ENCODE results near the gene GP5.

The GP5 gene

DNA sequence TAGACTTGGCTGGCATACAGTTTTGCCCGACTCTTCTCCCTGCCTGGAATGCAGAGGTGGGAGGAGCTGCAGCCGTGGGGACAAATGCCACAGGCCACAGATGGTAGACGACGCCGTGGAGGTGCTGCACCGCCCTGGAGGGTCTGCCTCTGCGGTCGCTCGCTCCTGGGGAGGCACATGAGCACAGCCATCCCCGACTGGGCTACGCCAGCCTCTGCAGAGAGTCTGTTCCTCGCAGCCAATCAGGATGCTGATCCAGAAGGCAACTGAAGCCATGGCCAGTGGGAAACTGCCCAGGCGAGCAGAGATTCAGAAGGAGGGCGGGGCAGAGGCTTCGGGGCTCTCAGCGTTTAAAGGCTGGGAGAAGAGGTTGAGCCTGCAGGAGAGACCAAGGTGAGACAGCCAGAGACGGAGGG is 17.6 kb downstream of the GP5 start:
- DNase-seq: peak in 9 of 42 donors; percentile 15 to 49 (median 34)

DNA sequence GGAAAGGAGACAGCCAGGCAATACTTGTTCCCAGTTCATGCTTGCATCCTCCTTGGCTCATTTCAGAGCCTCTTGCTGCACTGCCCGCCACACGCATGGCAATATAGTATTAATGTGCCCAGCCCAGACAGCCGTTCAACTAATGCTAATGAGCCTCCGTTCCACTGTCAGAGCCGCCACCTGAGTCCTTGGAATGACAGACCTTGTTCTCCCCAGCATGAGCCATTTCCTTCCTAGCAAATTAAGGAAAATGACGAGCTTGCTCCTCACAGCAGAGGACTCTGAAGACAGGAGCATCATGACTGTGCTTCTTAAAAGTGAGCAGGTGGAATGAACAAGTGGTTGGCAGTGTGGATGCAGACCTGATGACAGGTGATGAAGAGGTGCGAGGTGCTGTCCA is 18.7 kb downstream of the GP5 start:
- intact Hi-C loops (cut with DNase I): no loop called here
- DNase-seq: no peak

More for the DNA sequence above, 17.6 kb downstream of the GP5 start:
- intact Hi-C loops (cut with DNase I): no loop called here

DNA sequence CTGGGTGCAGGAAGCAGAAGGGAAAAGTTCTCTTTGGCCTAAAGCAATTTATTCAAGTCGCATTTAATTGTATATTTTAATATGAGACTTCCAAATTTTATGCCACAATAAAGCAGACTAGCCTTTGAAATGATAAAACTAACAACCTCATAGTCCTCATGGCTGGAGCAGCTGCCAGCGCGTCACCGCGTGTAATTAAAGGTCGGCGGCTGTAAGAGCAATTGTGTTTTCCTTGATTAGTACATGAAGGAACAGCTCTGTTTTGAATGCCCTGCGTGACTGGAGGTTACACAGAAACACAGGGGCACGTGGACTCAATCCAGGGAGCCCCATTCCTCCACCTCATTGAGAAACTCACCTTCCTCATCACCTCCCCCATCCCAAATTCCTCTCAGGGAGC is 19.4 kb downstream of the GP5 start:
- intact Hi-C loops (cut with DNase I): no loop called here
- DNase-seq: no peak

DNA sequence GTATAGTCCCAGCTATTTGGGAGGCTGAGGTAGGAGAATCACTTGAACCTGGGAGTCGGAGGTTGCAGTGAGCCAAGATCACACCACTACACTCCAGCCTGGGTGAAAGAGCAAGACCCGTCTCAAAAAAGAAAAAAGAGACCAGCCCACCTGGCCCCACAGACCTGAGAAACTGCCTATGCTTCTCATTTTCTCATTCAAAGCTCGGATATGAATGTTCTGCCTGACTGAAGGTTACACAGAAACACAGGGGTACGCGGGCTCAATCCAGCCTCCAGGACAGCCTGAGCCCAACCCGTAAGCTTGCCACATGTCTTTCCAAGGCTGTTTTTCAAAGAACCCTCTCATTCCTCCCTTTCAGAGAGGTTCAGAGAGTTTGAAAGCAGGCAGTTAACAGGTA is 19.8 kb downstream of the GP5 start:
- intact Hi-C loops (cut with DNase I): no loop called here
- no peak for DNase-seq

DNA sequence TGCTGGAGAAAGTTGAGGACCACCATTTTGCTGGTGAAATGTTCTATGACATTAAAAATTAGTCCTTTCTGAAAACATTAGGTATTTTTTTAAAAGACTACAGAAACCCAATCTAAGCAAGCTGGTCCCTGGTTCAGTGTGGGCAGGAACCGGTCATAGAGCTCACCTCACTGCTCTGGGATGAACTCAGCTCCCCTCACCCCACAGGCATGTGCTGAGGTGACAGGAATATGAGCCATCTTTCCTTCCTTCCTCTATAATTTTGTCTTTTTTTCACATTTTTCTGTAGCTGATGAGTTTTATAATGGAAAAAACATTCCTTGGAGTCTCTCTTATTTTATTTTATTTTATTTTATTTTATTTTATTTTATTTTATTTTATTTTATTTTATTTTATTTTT is 21.4 kb downstream of the GP5 start:
- no peak for DNase-seq
- intact Hi-C loops (cut with DNase I): no loop called here

DNA sequence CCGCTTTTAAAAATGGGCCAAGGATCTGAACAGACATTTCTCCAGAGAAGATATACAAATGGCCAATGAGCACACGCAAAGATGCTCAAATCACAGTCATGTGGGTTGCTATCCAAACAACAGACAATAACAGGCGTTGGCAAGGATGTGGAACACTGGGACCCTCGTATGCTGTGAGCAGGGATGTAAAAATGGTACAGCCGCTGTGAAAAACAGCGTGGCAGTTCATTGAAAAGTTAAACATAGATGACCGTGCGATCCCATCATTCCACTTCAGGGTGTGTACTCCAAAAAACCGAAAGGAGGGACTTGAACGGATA is 22.9 kb downstream of the GP5 start:
- intact Hi-C loops (cut with DNase I): no loop called here
- no peak for DNase-seq

DNA sequence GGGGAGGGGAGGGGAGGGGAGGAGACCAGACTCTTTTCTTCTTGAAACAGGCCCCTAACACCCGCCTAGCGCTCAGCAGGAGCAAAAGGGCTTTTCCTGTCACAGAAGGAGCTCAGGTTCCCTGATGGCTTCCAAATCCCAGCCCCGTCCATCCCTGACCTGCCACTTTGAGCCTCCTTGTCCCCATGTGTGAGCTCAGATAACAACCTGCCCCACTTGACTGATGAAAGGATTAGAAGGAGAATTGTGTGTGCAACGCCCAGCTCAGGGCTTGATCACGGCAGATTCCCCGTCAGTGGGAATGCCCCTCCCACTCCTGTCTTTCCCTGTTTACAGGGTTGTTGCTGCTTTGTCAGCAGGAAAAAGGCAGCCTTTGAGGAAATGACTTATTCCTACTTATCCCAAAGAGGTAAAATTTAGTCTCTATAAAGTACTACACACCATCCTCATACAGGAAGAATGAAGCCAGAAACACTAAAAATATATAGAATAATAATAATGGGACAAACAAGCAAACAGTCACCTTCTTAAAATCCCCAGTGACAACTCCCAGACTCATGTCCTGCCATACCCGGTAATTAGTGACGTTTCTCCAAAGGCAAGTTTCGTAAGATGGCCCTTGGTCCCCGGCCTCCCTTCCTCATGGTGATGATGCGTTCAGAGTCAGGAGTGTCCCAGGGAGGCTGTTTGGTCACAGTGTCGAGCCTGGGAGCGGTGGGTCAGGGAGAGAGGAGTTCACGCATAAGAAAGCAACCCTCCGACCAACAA is 23.4 kb downstream of the GP5 start:
- intact Hi-C loops (cut with DNase I): no loop called here
- DNase-seq: no peak

DNA sequence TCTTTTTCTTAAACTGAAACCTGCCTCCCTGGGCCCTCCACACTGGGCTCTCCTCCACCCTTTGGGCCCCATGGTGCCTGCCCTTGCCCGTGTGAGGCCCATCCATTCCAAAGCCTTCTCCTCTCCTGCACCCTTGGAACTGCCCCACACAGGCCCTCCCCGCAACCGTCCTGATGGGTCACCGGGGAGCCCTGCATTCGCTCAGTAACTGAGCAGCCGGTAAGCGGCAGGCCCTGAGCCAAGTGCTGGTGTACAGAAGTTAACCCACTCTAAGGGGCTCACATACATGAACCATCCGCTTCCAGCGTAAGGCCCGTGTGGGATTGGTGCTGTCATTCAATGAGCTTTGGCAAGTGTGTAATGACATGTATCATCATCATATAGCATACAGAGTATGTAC is 24.1 kb downstream of the GP5 start:
- intact Hi-C loops (cut with DNase I): no loop called here
- no peak for DNase-seq

DNA sequence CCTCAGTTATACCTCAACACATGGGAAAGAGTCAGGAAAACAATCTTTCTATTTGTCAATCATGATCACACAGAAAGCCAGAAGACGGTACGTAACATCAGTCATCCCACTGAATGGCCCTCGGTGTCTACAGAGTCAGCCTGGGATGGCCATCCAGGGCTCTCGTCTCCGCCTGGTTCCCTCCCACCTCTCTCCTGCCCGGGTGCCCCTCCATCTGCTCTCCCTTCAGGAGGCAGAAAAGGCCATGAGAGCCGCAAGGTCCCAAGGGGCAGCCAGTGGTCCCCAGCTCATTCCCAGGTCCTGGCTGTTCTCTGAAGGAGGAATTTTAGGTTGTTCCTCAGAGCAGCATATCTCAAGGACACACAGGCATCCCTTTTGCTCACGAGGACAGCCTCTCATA is 25.2 kb downstream of the GP5 start:
- no peak for DNase-seq
- intact Hi-C loops (cut with DNase I): no loop called here

DNA sequence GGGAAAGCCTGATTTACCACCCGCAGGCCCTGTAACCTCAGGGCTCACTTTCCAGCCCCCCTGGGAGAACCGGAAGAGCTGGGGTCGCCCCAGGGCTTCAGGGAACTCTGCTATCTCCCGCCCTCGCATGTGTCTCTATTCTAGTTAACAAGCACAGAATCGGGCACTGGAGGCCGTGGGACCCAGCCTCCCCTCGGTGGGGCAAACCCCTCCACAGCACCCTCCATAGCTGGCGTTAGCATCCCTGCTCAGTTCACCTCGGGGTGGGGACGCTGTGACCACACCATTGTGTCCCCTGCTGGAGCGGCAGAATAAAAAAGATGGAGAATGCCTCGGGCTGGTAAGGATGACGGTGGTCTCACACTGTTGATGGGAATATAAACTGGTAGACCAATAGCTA is 26.0 kb downstream of the GP5 start:
- intact Hi-C loops (cut with DNase I): no loop called here
- no peak for DNase-seq

DNA sequence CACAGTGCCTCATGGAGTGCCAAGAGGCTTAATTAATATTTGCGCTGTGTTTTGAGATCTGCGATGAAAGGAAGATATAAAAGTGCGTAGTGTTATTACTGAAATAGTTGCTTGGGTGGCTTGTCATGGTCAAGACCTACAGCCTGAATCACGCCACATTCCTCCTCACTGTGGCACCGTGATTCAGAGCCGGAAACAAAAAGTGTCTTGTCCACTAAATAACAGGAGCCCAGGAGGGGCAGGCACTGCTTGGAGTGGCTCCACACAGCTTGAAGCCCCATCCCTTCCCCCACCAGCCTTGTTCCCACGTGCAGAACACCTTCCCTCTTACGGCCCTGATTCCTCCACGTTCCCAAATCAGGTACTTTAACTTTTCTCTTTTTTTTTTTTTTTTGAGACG is 28.3 kb downstream of the GP5 start:
- DNase-seq: no peak
- intact Hi-C loops (cut with DNase I): no loop called here

DNA sequence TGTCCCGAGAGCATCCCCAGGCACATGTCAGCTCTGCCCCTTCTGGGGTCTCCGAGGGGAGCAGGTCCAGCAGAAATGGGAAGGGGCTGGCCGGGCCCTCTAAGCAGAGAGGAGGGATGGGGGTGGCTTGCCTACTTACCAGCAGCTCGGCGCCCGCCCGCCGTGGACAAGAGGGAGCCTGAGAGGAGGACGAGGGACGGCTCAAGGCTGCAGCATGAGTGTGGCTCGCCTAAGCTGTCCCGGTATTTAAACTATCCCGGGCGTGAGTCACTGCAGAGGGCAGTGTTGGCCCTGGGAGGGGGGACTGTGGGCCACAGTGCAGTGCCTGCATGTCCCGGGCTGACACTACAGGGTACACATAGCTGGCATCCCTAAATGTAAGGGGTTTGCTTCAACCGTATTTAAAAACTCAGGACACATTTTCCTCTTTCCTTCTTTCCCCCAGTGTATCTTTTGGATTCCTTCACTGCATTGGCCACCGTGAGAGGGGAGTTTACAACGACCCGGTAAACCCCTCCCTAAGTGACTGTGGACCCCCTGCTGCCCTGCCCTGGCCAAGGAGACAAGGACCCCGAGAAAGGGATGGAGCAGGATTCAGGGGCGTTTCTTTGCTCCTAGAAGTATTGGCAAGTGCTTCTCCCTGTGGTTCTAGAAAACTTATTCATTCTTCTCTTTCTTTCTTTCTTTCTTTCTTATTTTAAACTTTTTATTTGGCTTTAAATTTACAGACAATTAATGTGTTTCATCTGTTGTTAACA is 29.4 kb downstream of the GP5 start, which contains the start of gene LRRC15:
Gene LRRC15 (minus strand): TSS at position 222 of the 758 bp plus-strand sequence. CDS start 8,700 bp downstream, outside the sequence.
- intact Hi-C loops (cut with DNase I): no loop called here
- peak in 2 of 42 donors; percentile 9 to 10 for DNase-seq

DNA sequence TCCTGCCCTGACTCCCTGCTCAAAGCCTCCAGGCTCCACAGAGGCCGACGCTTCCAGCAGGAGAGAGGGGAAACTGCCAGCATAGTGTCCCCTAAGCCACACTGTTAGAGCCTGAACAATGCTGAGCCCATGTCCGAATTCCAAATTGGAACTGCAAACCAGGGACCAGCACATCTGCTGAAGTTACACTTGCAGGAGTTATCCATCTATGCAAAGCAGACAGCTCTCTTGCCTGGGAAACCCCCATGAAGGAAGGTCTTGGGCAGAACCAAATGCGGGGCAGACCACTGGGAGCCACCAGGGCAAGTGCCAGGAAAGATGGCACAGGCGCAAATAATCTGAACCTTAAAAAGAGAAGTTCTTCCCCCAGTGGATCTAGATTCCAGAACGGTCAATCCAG is 30.1 kb downstream of the GP5 start:
- intact Hi-C loops (cut with DNase I): no loop called here
- no peak for DNase-seq

DNA sequence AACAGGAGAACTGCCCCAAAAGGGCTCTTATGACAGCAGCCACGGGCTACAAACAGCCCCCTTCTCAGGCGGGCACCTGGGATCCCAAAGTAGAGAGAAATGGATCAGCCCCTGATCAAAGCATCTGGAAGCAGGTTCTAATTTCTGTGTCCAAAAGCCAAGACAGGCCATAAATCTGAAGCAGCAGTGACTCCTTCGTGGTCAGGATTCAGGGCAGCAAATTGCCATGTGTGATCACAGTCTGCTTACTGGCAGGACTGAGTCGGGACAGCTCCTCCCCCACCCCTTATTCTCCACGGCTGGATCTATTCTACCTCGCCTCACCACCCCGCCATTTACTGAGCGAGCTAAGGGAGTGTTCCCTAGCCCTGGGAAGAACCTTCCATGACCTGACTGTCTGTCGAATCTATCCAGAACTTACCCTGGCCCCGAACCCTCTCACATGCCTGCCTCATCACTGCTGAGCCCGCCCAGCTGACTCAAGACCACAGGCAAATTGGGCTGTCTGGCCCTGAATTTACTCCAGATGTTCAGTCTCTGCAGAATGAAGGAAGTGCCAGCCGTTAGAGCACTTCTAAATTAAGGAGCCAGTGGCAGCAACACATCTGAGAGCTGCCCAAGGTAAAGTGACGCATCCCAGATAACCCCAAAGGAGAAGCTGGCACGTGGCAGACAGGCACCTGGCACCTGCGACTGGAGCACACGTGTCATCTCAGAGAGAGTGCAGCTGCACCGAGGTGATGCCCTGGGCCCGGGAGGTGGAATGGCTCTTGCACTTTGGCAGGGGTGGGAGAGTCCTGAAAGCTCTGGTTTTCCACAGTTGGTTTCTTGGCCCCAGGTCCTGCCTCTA is 30.8 kb downstream of the GP5 start:
- intact Hi-C loops (cut with DNase I): no loop called here
- no peak for DNase-seq

DNA sequence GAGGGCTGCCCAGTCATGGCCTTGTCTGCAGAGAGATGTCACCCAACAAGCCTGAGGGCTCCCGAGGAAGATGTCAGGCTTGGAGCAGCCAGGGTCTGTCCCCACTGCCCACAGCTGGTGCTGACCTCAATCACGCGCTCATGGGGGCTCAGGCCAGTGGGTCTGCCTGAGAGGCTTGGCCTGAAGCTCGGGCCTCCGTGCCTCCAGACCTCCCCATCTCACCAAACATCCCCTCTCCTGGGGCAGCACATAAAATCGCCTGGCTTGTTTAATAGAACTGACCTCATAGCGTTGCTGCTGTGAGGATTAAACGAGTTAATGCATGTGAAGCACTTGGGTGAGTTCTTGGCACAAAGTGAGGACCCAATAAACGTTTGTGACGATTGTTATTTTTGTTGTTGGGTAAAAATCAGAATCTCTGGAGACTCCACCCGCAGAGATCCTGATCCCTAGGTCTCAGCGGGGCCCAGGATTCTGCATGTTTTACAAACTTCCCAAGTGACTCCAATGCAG is 33.0 kb downstream of the GP5 start:
- intact Hi-C loops (cut with DNase I): no loop called here
- DNase-seq: no peak

DNA sequence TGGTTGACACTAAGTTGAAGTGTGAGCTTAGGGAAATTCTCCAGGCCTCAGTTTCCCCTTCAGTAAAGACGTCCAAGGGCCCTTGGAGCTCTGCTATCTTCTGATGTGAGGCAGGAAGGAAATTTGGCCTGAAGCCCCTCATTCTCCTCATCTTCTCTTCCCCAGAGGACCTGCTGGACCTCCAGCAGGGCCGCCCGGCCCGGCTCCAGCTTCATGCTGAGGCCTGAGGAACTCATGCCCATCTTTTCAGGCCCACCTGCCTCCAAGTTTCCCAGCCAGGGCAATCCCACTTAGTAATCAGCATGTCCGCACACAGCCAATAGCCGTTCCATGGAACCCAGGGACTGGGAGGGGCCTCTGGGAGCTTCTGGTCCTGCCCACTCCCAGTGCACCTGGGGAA is 33.5 kb downstream of the GP5 start:
- intact Hi-C loops (cut with DNase I): no loop called here
- no peak for DNase-seq

DNA sequence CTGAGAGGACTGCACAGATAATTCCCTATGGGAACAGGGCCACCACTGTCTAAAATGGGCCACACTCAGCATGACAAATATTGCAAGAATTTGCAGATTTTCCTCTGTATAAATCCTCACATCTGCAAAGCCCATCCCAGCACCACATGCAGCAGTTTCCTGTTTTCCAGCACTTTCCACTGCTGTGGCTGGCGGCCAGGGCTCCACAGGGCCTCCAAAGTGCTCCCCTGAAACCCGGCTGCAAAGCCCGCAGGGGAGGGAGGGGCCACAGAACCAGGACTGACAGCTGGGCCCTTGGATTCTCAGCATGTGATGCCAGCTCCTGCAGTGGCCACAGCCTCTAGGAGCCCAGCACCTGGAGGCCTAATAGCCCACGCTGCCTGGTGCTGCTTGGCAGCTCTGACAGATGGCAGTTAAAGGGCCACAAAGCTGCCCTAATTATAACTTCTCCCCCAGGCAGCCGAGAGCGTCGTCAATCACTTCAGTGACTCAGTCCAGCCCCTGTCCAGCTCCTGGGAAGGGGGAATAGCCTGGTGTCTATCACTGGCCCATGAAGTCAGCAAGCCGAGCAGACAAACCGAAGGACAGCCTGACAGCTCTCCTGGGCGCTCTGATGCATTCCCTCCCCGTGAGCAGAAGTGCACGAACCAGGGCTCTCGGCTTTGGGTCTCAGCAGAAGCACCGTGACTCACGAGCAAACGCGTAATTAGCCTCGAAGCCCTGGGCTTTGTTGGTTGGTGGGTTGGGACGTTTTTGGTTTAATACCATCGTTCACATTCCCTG is 34.2 kb downstream of the GP5 start:
- intact Hi-C loops (cut with DNase I): no loop called here
- peak in 17 of 42 donors; percentile 4 to 49 (median 21) for DNase-seq

DNA sequence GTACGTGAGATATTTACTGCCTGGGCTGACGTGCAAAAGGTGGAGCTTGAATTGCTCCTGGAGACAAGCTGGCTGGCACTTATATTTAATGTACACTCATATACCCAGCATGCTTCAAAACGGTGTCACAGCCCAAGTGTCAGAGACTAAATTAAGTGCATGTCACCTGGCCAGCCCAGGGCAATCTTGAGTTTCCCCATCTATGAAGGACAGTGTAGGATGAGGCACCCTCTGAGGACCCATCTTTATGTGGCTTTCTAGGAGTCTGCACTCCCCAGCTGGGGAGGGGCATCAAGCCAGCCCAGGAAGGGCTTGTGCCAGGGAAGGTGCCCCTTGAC is 34.8 kb downstream of the GP5 start:
- intact Hi-C loops (cut with DNase I): no loop called here
- no peak for DNase-seq

DNA sequence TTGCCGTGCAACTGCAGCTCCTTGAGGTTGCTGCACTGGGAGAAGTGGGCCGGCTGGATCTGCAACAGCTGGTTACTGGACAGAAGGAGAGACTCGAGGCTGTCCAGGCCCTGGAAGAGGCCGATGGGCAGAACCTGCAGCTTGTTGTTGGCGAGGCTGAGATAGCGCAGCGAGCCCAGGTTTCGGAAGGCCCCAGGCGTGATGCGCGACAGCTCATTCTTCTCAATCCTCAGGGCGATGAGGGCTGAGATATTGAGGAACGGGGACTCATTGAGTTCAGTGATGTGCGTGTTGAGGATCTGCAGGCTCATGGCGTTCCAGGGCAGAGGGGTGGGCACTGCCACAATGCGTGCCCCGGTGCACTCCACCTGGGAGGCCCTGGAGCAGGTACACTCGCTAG is 38.5 kb downstream of the GP5 start:
- intact Hi-C loops (cut with DNase I): no loop called here
- no peak for DNase-seq
